Fibroblast of lung (primary cell): Measurements from ENCODE around the gene CTRL. TPM values are rescaled to one million over a fixed set of nuclear protein-coding genes. Genes with fewer than 3 reads are reported as not detected.

Experiments used
- DNase-seq, 2 donors: peaks; one replicate each; pipeline versions ENCODE4 v3.0.0 to v3.0.0-alpha.2; 2010; ENCODE audit warnings: low read depth in 2 of 2
- H2AFZ ChIP-seq: 2 replicates; pipeline ENCODE4 v1.5.1; 2012; ENCODE audit warnings: low read length, control low read depth, inconsistent platforms
- H3K27ac ChIP-seq: 2 replicates; pipeline ENCODE4 v1.5.1; 2011; ENCODE audit warnings: low read length, control low read depth; ENCODE audit not compliant: insufficient read depth
- H3K27me3 ChIP-seq: 2 replicates; pipeline ENCODE4 v1.5.1; 2011; ENCODE audit warnings: mild to moderate bottlenecking, low read length; ENCODE audit not compliant: control insufficient read depth, insufficient read depth
- H3K36me3 ChIP-seq: 2 replicates; pipeline ENCODE4 v1.5.1; 2011; ENCODE audit warnings: low read length; ENCODE audit not compliant: control insufficient read depth, insufficient read depth
- H3K4me1 ChIP-seq: 2 replicates; pipeline ENCODE4 v1.5.1; 2011; ENCODE audit warnings: low read length; ENCODE audit not compliant: control insufficient read depth, insufficient read depth; ENCODE audit errors: extremely low read depth
- H3K4me2 ChIP-seq: 2 replicates; pipeline ENCODE4 v1.5.1; 2011; ENCODE audit warnings: low read length, control low read depth; ENCODE audit not compliant: insufficient read depth; ENCODE audit errors: extremely low read depth
- H3K4me3 ChIP-seq, 4 experiments: fragments of 200-600 bp in 1 of 4; sonication (generic) in 1 of 4; replicated peaks in 1 of 4; 2 replicates each; pipeline ENCODE4 v1.5.1; 2011 to 2016; ENCODE audit warnings: low read length in 4 of 4, low read depth in 3 of 4, mild to moderate bottlenecking in 3 of 4, control low read depth in 2 of 4, inconsistent platforms in 1 of 4, mixed read lengths in 1 of 4; ENCODE audit not compliant: insufficient read depth in 1 of 4; ENCODE audit errors: control extremely low read depth in 1 of 4
- H3K79me2 ChIP-seq: 2 replicates; pipeline ENCODE4 v1.5.1; 2012; ENCODE audit warnings: mild to moderate bottlenecking, low read length, inconsistent platforms; ENCODE audit not compliant: control insufficient read depth, insufficient read depth
- H3K9ac ChIP-seq: 2 replicates; pipeline ENCODE4 v1.5.1; 2011; ENCODE audit warnings: mild to moderate bottlenecking, low read length, control low read depth; ENCODE audit not compliant: insufficient read depth
- H3K9me3 ChIP-seq: 2 replicates; pipeline ENCODE4 v1.5.1; 2012; ENCODE audit warnings: low read depth, low read length; ENCODE audit not compliant: control insufficient read depth, insufficient read depth
- H4K20me1 ChIP-seq: 2 replicates; pipeline ENCODE4 v1.5.1; 2011; ENCODE audit warnings: low read length; ENCODE audit not compliant: control insufficient read depth, insufficient read depth; ENCODE audit errors: extremely low read depth
- EZH2 ChIP-seq: IDR thresholded peaks from 2 replicates; pipeline ENCODE4 v1.5.1; 2012; ENCODE audit warnings: low read length, control low read depth, mild to moderate bottlenecking; ENCODE audit errors: missing control alignments
- polyA plus RNA-seq, 2 donors: library from polyadenylated mRNA; depleted of rRNA in 1 of 2; stranded (reverse) in 1 of 2; unstranded in 1 of 2; fragments of >200 nt; gene quantifications; 2 replicates each; pipeline ENCODE4 v1.2.1, GENCODE V29; 2011 to 2012; ENCODE audit warnings: missing spikeins in 1 of 2
- total RNA-seq: library from RNA; depleted of rRNA; stranded (reverse); fragments of >200 nt; gene quantifications from 2 replicates; pipeline ENCODE4 v1.2.1, GENCODE V29; 2014
- TF ChIP-seq, protein P1 (sequence below), 2 donors: IDR thresholded peaks in 1 of 2; conservative IDR thresholded peaks in 1 of 2; 1 replicate in 1 of 2; 2 replicates in 1 of 2; pipeline ENCODE4 v1.5.1; 2011 to 2012; ENCODE audit warnings: low read length in 2 of 2, control low read depth in 1 of 2, inconsistent platforms in 1 of 2, low read depth in 1 of 2, mild to moderate bottlenecking in 1 of 2

Gene CTRL
- total and polyA plus RNA-seq, 2 donors (not counting 1 experiment from before 2014, with no cell fraction given), result 0.14 to 0.33 TPM

DNA sequence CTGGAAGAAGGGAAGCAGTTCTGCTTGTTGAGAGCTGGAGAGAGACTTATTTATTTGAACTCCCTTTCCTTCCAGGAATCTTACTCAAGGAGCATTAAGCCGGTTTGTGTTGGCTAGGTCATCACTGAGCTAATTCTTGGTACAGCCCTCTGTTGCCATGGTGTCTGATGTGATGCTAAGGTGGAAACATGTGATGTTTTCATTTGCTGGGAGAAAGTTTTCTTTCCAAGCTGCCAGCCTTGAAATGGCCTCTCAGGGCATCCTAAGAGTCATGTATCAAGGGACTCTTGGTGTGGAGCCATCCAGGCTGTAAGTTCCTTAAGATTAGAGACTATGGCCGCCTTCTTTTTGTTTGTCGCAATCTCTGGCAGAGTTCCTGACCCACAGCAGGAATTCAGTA is 34.4 kb downstream of the CTRL start:
- no peak overlapping the region for H3K27ac ChIP-seq

DNA sequence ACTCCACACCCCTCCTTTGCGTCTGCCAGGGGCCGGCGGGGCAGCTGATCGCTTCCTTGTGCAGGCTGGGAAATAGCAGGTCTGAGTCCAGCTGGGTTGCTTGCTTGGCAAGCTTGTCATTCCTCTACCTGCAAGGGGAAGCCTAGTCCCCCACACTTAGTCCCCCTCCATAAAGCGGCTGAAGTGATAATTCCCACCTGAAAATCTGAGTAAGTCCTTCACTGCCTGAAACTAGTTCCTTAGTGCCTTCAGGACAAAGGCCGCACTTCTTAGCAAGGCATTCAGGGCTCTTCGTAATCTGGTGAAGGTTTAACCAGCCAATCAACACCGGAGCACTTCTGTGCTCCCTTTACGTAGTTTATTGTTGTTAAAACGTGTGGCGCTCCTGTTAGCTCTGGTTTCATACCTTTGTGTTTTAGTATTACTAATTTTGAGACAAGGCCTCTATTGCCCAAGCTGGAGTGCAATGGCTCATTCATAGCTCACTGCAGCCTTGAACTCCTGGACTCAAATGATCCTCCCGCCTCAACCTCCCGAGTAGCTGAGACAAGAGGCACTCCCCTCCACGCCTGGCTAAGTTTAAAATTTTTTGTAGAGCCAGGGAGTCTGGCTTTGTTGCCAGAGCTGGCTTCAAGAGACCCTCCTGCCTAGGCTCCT is 37.8 kb downstream of the CTRL start:
- Histone ChIP-seq H3K9ac (peak overlapping the region; percentile 100), H3K9me3 (no peaks in the 10 kb centered on the region), H3K27ac (peak overlapping the region; percentile 97), H3K4me2 (peak overlapping the region; percentile 98), H3K36me3 (no peaks in the 10 kb centered on the region), H3K4me3 (peak overlapping the region; percentile 82 to 99 (median 97)), H3K4me1 (peaks cover 6% of the 10 kb centered on the region), H2AFZ (peak overlapping the region; percentile 81), H3K79me2 (peaks cover 29% of the 10 kb centered on the region), H3K27me3 (no peaks in the 10 kb centered on the region), H4K20me1 (no peaks in the 10 kb centered on the region)
- peak in 1 of 2 donors; percentile 24 for DNase-seq
- TF ChIP-seq, protein P1, sequence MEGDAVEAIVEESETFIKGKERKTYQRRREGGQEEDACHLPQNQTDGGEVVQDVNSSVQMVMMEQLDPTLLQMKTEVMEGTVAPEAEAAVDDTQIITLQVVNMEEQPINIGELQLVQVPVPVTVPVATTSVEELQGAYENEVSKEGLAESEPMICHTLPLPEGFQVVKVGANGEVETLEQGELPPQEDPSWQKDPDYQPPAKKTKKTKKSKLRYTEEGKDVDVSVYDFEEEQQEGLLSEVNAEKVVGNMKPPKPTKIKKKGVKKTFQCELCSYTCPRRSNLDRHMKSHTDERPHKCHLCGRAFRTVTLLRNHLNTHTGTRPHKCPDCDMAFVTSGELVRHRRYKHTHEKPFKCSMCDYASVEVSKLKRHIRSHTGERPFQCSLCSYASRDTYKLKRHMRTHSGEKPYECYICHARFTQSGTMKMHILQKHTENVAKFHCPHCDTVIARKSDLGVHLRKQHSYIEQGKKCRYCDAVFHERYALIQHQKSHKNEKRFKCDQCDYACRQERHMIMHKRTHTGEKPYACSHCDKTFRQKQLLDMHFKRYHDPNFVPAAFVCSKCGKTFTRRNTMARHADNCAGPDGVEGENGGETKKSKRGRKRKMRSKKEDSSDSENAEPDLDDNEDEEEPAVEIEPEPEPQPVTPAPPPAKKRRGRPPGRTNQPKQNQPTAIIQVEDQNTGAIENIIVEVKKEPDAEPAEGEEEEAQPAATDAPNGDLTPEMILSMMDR (conservative IDR thresholded peaks at IDR 0.05 in 1 of 2, IDR thresholded peaks at IDR 0.05 in 1 of 2; ENCODE audit: low read depth in 1 of 2, low read length in 2 of 2), result no peak
- no peak for TF ChIP-seq EZH2

More for the DNA sequence above, 34.4 kb downstream of the CTRL start:
- Histone ChIP-seq H3K9ac (no peak overlapping the region), H4K20me1 (no peaks in the 10 kb centered on the region), H3K4me1 (peaks cover 6% of the 10 kb centered on the region), H3K4me2 (no peak overlapping the region), H3K79me2 (peaks cover 35% of the 10 kb centered on the region), H2AFZ (no peak overlapping the region), H3K4me3 (no peak overlapping the region), H3K27me3 (no peaks in the 10 kb centered on the region), H3K36me3 (no peaks in the 10 kb centered on the region), H3K9me3 (no peaks in the 10 kb centered on the region)
- TF ChIP-seq EZH2, result no peak
- TF ChIP-seq, protein P1 (conservative IDR thresholded peaks at IDR 0.05 in 1 of 2, IDR thresholded peaks at IDR 0.05 in 1 of 2; ENCODE audit: low read depth in 1 of 2, low read length in 2 of 2), result no peak
- DNase-seq, result peak in 1 of 2 donors; percentile 57

DNA sequence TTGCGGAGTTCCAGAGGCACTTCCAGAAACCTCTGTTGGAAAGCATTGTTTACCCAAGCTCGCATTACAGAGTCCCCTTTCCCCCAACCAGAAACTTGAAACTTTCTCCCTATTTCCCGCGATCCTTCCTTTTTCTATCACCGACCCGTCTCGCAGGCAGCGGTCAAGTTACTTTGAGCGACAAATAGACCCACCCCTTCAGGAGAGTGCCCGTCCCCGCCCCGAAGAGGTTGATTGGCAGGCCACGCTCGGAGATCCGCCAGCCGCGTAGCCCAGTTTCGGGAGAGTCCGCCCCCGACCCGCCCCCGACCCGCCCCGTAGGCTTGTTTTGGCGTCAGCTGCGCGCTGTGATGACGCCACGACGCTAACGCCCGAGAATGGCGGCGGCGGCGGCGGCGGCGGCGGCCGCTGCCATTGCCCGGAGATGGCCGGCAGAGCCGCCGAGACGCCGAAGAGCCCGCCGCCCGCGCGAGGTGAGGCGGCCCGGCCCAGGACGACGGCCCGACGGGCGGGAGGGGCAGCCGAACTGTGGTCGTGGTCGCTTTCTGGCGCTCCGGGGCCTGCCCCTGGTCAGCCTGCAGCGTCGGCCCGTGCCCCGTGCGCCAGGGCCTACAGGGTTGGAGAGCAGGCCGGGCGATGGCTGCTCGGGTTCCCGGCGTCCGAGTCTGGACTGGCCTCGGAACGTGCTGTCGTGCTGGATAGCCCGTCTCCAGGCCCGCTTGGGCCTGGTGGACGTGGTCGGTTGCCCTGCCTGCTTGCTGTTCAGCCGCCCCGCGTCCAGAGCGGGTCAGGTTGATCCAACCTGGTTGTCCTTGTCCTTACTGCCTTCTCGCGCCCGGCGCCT is 38.5 kb downstream of the CTRL start, which contains the start of gene PSKH1:
Gene PSKH1, plus strand, starts transcription at position 356 of the 844 bp plus-strand sequence. CDS start 15,496 bp downstream, outside the sequence.
- H3K27ac ChIP-seq, result peak within 1 kb of the TSS; percentile 97

More for the DNA sequence above, 38.5 kb downstream of the CTRL start, which contains the start of gene PSKH1:
- Histone ChIP-seq H3K9me3 (no peaks in the 10 kb centered on the region), H4K20me1 (no peaks in the 10 kb centered on the region), H3K79me2 (peaks cover 29% of the 10 kb centered on the region), H3K27me3 (no peaks in the 10 kb centered on the region), H3K4me1 (peaks cover 6% of the 10 kb centered on the region), H2AFZ (peak within 1 kb of the TSS; percentile 84), H3K9ac (peak within 1 kb of the TSS; percentile 100), H3K4me2 (peak within 1 kb of the TSS; percentile 98), H3K4me3 (peak within 1 kb of the TSS; percentile 82 to 99 (median 97)), H3K36me3 (no peaks in the 10 kb centered on the region)
- no peak for TF ChIP-seq EZH2
- TF ChIP-seq, protein P1 (conservative IDR thresholded peaks at IDR 0.05 in 1 of 2, IDR thresholded peaks at IDR 0.05 in 1 of 2; ENCODE audit: low read depth in 1 of 2, low read length in 2 of 2), result no peak
- peak; percentile 93 to 95 for DNase-seq
